HG03196 (cell line): ENCODE measurements around the gene ARHGAP25.

Source experiments
- ATAC-seq: cut with Tn5 transposase; IDR thresholded peaks from one replicate; pipeline ENCODE4 v1.9.1; 2021; ENCODE audit not compliant: unreplicated experiment

ARHGAP25 gene

GRCh38 chr2:68860111-68860510, 125.5 kb downstream of the ARHGAP25 start:
- no peak for ATAC-seq

DNA sequence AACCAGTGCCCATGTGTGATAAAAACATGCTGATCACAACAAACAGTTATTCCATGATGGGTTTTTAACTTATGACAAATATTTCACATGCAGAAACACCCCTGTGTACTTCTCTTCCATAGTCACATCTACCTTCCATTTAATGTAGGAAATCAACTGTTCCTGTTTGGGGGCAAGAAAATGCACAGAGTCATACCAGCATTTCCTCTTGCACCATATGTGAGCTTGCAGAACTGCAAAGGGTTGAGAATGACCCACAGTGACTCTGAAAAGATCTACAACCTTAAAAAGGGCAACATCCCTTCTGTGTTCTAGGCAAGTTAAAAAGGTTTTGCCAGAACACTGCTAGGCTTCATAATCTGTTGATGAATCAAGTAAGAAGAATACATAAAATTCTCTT, 126.7 kb downstream of the ARHGAP25 start:
- no peak for ATAC-seq

GRCh38 chr2:68862889-68863288, 128.3 kb downstream of the ARHGAP25 start:
- no peak for ATAC-seq

GRCh38 chr2:68863996-68864395, 129.4 kb downstream of the ARHGAP25 start:
- no peak for ATAC-seq

GRCh38 chr2:68865108-68865507, 130.5 kb downstream of the ARHGAP25 start:
- ATAC-seq = no peak

DNA sequence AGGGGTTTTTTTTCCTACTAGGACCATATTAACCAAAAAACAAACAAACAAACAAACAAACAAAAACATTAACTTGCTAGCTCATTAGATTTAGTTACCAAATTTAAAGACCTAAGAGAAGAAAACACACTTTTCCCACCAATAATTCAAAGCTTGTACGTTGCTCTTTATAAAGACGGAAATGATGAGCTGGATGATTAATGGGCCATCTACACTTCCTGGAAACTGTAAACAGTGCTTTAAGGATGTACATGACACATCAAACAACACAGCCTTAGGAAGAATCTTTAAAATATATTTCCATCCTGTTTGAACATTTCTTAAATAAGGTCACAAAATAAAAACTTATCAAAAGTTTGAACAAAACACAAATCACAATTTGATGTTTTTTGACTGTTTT, 135.6 kb downstream of the ARHGAP25 start:
- no peak for ATAC-seq

- no peak for ATAC-seq
These were observed 136.7 kb downstream of the ARHGAP25 start, which contains the start of gene BMP10 for GRCh38 chr2:68871159-68871764. BMP10 (minus strand) TSS chr2:68871397; CDS start chr2:68871358, 39 bp downstream.
